Endodermal cell (in vitro differentiated cells): ENCODE results near the gene NKX2-3. TPM values are rescaled to one million over a fixed set of nuclear protein-coding genes. Genes with fewer than 3 reads are reported as not detected.

ENCODE experiments used
- DNase-seq: peaks from one replicate; pipeline ENCODE4 v3.0.0-alpha.2; 2017
- H3K27ac ChIP-seq: 2 replicates; pipeline ENCODE4 v1.5.1; 2013; ENCODE audit warnings: mild to moderate bottlenecking, low read depth, low read length, moderate library complexity
- H3K27me3 ChIP-seq: 2 replicates; pipeline ENCODE4 v1.6.1; 2013; ENCODE audit warnings: mild to moderate bottlenecking, low read length, moderate library complexity; ENCODE audit not compliant: insufficient read depth, control insufficient read depth, poor library complexity, severe bottlenecking
- H3K36me3 ChIP-seq: 2 replicates; pipeline ENCODE4 v1.7.0; 2013; ENCODE audit warnings: mild to moderate bottlenecking, low read length, moderate library complexity; ENCODE audit not compliant: control insufficient read depth, insufficient read depth
- H3K4me1 ChIP-seq: one replicate; pipeline ENCODE4 v1.7.0; 2013; ENCODE audit warnings: low read length; ENCODE audit not compliant: control insufficient read depth, insufficient read depth
- H3K4me3 ChIP-seq: 2 replicates; pipeline ENCODE4 v1.5.1; 2013; ENCODE audit warnings: mild to moderate bottlenecking, low read length, moderate library complexity
- H3K9ac ChIP-seq: 2 replicates; pipeline ENCODE4 v1.6.1; 2013; ENCODE audit warnings: mild to moderate bottlenecking, low read length, moderate library complexity; ENCODE audit not compliant: poor library complexity, severe bottlenecking; ENCODE audit errors: extremely low read depth
- H3K9me3 ChIP-seq: 2 replicates; pipeline ENCODE4 v1.6.1; 2013; ENCODE audit warnings: mild to moderate bottlenecking, low read length, moderate library complexity; ENCODE audit not compliant: control insufficient read depth
- H3K27ac Mint-ChIP-seq: 2 replicates; pipeline ENCODE4 v1.8.0; 2020; ENCODE audit warnings: mixed read lengths
- H3K27me3 Mint-ChIP-seq: 2 replicates; pipeline ENCODE4 v1.8.0; 2021; ENCODE audit warnings: mild to moderate bottlenecking, mixed read lengths; ENCODE audit not compliant: insufficient read depth
- H3K36me3 Mint-ChIP-seq: 2 replicates; pipeline ENCODE4 v1.8.0; 2020; ENCODE audit warnings: low read depth, mixed read lengths
- H3K4me1 Mint-ChIP-seq: 2 replicates; pipeline ENCODE4 v1.8.0; 2020; ENCODE audit warnings: mixed read lengths
- H3K4me3 Mint-ChIP-seq: 2 replicates; pipeline ENCODE4 v1.8.0; 2020; ENCODE audit warnings: mild to moderate bottlenecking, moderate library complexity, mixed read lengths
- H3K9me3 Mint-ChIP-seq: 2 replicates; pipeline ENCODE4 v1.8.0; 2020; ENCODE audit warnings: mild to moderate bottlenecking, mixed read lengths
- WGBS, 2 experiments: methylation state at CpG; one replicate each; pipeline versions ENCODE4 v1.1.5 to v1.1.7; 2013; ENCODE audit warnings: missing lambda C conversion rate in 2 of 2, mixed read lengths in 1 of 2; ENCODE audit not compliant: insufficient coverage in 1 of 2, insufficient read length in 1 of 2; 5-methylcytosine and 5-hydroxymethylcytosine counted together
- total RNA-seq, 2 donors: library from RNA; stranded (reverse); fragmentation: NEBNext Ultra II Directional in 1 of 2; extraction: Animal tissue kit (Norgen Biotek cat#: 25700) in 1 of 2; gene quantifications; 2 replicates in 1 of 2; 3 replicates in 1 of 2; pipeline ENCODE4 v1.2.1, GENCODE V29; 2021
- TF ChIP-seq, protein P1 (sequence below): fragments of 200-600 bp; sonication (generic); conservative IDR thresholded peaks from 2 replicates; pipeline ENCODE4 v1.5.0; 2021; ENCODE audit warnings: antibody characterized with exemption, mild to moderate bottlenecking

NKX2-3 gene
- total RNA-seq, 2 donors from 2014 or later: not detected

DNA sequence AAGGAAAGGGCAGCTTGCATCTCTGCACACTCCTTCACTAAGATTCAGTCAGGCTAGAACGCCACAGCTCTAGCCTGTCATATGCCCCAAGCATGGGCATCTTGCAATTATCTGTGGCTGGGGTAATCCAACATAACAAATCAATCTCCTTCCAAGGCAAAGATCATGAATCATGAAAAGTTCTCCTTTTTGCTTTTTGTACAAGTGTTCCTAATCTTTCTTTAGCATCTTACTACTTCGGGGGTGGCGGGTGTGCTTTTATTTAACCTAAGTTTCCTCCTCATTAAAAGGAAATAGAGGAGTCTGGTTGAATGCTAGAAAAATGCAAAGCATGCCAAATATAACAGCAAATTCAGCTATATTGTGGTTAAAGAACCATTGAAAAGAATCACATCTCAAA, 43.5 kb upstream of the NKX2-3 start:
- Histone ChIP-seq H3K27ac (no peak overlapping the region), H3K9me3 (no peaks in the 10 kb centered on the region), H3K9ac (no peak overlapping the region), H3K4me3 (no peak overlapping the region), H3K36me3 (no peaks in the 10 kb centered on the region), H3K27me3 (peaks cover 85% of the 10 kb centered on the region), H3K4me1 (no peaks in the 10 kb centered on the region)
- H3K9me3 Mint-ChIP-seq: no peaks in the 10 kb centered on the region
- H3K27me3 Mint-ChIP-seq: peaks cover 90% of the 10 kb centered on the region
- no peak overlapping the region for H3K27ac Mint-ChIP-seq
- 80 to 93% methylated on average over 1 to 3 of the region's 3 CpGs for WGBS, 2 experiments
- H3K4me1 Mint-ChIP-seq: peaks cover 5% of the 10 kb centered on the region
- no peaks in the 10 kb centered on the region for H3K36me3 Mint-ChIP-seq
- no peak overlapping the region for H3K4me3 Mint-ChIP-seq
- no peak for DNase-seq
- TF ChIP-seq, protein P1, sequence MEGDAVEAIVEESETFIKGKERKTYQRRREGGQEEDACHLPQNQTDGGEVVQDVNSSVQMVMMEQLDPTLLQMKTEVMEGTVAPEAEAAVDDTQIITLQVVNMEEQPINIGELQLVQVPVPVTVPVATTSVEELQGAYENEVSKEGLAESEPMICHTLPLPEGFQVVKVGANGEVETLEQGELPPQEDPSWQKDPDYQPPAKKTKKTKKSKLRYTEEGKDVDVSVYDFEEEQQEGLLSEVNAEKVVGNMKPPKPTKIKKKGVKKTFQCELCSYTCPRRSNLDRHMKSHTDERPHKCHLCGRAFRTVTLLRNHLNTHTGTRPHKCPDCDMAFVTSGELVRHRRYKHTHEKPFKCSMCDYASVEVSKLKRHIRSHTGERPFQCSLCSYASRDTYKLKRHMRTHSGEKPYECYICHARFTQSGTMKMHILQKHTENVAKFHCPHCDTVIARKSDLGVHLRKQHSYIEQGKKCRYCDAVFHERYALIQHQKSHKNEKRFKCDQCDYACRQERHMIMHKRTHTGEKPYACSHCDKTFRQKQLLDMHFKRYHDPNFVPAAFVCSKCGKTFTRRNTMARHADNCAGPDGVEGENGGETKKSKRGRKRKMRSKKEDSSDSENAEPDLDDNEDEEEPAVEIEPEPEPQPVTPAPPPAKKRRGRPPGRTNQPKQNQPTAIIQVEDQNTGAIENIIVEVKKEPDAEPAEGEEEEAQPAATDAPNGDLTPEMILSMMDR: no peak

DNA sequence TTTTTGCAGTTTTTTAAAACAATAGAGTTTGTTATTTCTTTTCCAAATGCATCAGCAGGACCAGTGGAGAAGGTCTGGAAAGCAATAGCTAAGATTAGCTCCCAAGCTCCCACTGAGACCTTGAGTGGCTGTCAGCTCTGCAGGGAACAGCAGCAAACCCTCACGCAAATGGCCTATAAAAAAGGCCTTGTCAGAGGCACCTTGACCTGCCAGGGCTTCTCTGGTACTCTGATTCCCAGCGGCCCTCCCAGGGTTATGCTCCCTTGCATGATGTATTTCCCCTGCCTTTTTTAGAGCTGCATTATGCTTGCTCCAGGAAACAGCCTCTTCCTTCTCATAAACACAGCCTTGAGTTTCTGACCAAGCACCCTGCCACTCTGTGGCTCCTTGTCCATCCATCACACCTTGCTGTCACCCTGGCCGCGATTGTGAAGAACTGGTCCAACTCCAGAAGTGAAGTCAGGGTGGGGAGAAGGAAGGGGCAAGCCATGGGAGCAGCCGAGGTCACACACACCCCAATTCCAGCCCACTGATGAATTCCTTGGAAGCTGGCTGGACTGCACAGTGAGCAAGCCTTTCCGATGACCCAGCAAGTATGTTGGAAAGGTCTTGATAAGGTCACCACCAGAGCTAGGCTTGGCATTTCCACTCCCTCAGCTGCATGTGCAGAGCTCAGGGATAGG, 35.3 kb upstream of the NKX2-3 start:
- Mint-ChIP-seq H3K4me1 (no peaks in the 10 kb centered on the region), H3K27ac (no peak overlapping the region), H3K9me3 (no peaks in the 10 kb centered on the region), H3K4me3 (no peak overlapping the region), H3K27me3 (peaks cover 79% of the 10 kb centered on the region), H3K36me3 (no peaks in the 10 kb centered on the region)
- Histone ChIP-seq H3K27ac (no peak overlapping the region), H3K36me3 (no peaks in the 10 kb centered on the region), H3K27me3 (peaks cover 84% of the 10 kb centered on the region), H3K9ac (no peak overlapping the region), H3K4me3 (no peak overlapping the region), H3K4me1 (no peaks in the 10 kb centered on the region), H3K9me3 (no peaks in the 10 kb centered on the region)
- no peak for DNase-seq
- 60 to 77% methylated on average over 3 to 6 of the region's 6 CpGs for WGBS, 2 experiments
- TF ChIP-seq, protein P1: no peak

DNA sequence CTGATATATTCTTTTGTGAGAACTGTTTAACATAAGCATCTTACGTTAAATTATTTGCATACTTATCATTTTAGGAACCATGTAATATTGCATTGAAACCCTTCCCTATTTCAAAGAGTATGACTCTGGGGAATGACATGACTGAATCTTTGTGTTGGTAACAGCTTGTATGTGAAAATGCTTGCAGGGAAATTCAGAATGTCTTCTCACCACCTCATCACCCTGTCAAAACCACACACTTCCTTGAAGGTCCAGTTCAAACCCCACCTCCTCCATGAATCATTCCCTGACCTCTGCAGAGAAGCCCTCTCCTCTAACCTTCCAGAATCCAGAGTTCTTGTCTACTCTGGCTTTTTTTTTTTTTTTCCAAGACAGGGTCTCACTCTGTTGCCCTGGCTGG, 26.3 kb upstream of the NKX2-3 start:
- Histone ChIP-seq H3K27ac (no peak overlapping the region), H3K4me1 (no peaks in the 10 kb centered on the region), H3K4me3 (no peak overlapping the region), H3K36me3 (no peaks in the 10 kb centered on the region), H3K9me3 (no peaks in the 10 kb centered on the region), H3K27me3 (peaks cover 98% of the 10 kb centered on the region), H3K9ac (no peak overlapping the region)
- no peak for DNase-seq
- TF ChIP-seq, protein P1: no peak
- no peaks in the 10 kb centered on the region for H3K4me1 Mint-ChIP-seq
- H3K27ac Mint-ChIP-seq: no peak overlapping the region
- no peaks in the 10 kb centered on the region for H3K9me3 Mint-ChIP-seq
- no peak overlapping the region for H3K4me3 Mint-ChIP-seq
- no peaks in the 10 kb centered on the region for H3K36me3 Mint-ChIP-seq
- H3K27me3 Mint-ChIP-seq: peaks cover 87% of the 10 kb centered on the region
- WGBS, 2 experiments: 100% methylated on average over 1 of the region's 1 CpG; no CpG with 5 or more reads in 1 of the 2 experiments
